Measurements from ENCODE around the gene MPG. TPM values are rescaled to one million over a fixed set of nuclear protein-coding genes. Genes with fewer than 3 reads are reported as not detected.

MPG gene
- total RNA-seq, 6 experiments from 2014 or later, result 92.3 to 104 (median 96.9) TPM

- Mint-ChIP-seq H3K27ac (no peak overlapping the region; the same call in 1 of the 2 replicates), H3K9me3 (no peaks in the 10 kb centered on the region), H3K4me1 (ENCODE audit: low read depth) (peaks cover 20% of the 10 kb centered on the region), H3K4me3 (no peak overlapping the region), H3K36me3 (ENCODE audit: low read depth) (peaks cover 13% of the 10 kb centered on the region; the same call in 1 of the 2 replicates), H3K27me3 (ENCODE audit: insufficient read depth) (no peaks in the 10 kb centered on the region; the same call in none of the 2 replicates)
- DNase-seq, result peak; percentile 73
- TF ChIP-seq CTCF (IDR thresholded peaks at IDR 0.05), result peak; percentile 94
Measured at GRCh38 chr16:106623-107324, 28.7 kb downstream of the MPG start.

DNA sequence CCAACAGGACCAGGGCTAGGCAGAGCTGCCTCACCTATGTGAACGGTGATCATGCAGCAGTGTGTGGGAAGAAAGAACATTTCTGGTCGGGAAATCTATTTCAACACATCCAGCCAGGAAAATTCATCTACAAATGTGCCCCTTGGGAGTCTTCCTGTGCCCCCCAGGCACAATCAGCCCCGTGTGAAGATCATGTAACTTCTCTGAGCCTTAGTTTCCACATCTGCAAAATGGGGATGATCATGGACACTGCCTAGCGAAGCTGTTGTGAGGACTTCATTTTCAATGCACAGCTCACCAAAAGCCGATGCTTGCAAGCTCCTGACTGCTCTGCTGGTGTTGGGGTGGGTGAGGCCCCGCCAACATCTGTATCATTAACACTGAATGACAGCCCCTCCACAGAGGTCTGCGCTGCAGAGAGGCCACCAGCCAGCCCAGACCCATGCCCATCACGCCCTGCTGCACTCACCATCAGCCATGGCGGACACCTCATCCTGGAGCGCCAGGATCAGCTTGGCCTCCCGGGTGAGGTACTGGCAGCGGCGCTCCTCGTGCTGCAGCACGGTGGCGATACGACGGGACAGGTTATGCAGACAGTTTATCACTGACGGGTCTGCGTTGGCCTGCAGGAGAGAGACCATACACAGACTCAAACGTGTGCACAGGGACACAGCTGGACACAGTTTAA is 34.3 kb downstream of the MPG start:
- no peak for DNase-seq
- Mint-ChIP-seq H3K27ac (peak overlapping the region; percentile 80; the same call in 1 of the 2 replicates), H3K27me3 (ENCODE audit: insufficient read depth) (no peaks in the 10 kb centered on the region; the same call in none of the 2 replicates), H3K4me1 (ENCODE audit: low read depth) (peaks cover 24% of the 10 kb centered on the region), H3K9me3 (no peaks in the 10 kb centered on the region), H3K4me3 (no peak overlapping the region), H3K36me3 (ENCODE audit: low read depth) (peaks cover 17% of the 10 kb centered on the region; the same call in 1 of the 2 replicates)
- TF ChIP-seq CTCF (IDR thresholded peaks at IDR 0.05), result no peak

- no peak for TF ChIP-seq CTCF (IDR thresholded peaks at IDR 0.05)
- peaks cover 17% of the 10 kb centered on the region; the same call in 1 of the 2 replicates for H3K36me3 Mint-ChIP-seq (ENCODE audit: low read depth)
Measured at GRCh38 chr16:114327-114726, 36.3 kb downstream of the MPG start.

DNA sequence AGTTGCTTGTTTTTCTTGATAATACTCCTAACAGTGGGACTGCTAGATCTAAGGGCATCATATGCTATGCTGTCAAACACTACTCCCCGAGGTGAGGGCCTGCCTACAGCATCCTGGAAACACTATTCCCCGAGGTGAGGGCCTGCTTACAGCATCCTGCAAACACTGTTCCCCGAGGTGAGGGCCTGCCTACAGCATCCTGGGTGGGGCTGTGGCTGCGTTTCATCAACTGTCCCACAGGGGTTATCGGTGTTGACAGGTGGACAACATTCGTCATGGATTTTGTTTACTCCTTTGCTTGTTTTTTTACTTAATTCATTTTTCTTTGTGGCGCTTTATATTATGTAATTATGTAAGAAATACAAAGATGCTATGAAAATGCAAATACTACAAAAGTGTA is 38.0 kb downstream of the MPG start:
- no peaks in the 10 kb centered on the region; the same call in 1 of the 2 replicates for H3K27me3 Mint-ChIP-seq (ENCODE audit: insufficient read depth)
- H3K27ac Mint-ChIP-seq, result no peak overlapping the region
- H3K36me3 Mint-ChIP-seq (ENCODE audit: low read depth), result peaks cover 14% of the 10 kb centered on the region; the same call in 1 of the 2 replicates
- TF ChIP-seq CTCF (IDR thresholded peaks at IDR 0.05), result no peak
- no peaks in the 10 kb centered on the region for H3K9me3 Mint-ChIP-seq
- H3K4me3 Mint-ChIP-seq, result no peak overlapping the region
- H3K4me1 Mint-ChIP-seq (ENCODE audit: low read depth), result peaks cover 24% of the 10 kb centered on the region
- DNase-seq, result no peak

More at GRCh38 chr16:114327-114726, 36.3 kb downstream of the MPG start:
- no peaks in the 10 kb centered on the region for H3K9me3 Mint-ChIP-seq
- H3K27me3 Mint-ChIP-seq (ENCODE audit: insufficient read depth), result no peaks in the 10 kb centered on the region; the same call in 1 of the 2 replicates
- peak overlapping the region; percentile 80 for H3K27ac Mint-ChIP-seq
- no peak for DNase-seq
- H3K4me3 Mint-ChIP-seq, result no peak overlapping the region
- H3K4me1 Mint-ChIP-seq (ENCODE audit: low read depth), result peaks cover 24% of the 10 kb centered on the region

DNA sequence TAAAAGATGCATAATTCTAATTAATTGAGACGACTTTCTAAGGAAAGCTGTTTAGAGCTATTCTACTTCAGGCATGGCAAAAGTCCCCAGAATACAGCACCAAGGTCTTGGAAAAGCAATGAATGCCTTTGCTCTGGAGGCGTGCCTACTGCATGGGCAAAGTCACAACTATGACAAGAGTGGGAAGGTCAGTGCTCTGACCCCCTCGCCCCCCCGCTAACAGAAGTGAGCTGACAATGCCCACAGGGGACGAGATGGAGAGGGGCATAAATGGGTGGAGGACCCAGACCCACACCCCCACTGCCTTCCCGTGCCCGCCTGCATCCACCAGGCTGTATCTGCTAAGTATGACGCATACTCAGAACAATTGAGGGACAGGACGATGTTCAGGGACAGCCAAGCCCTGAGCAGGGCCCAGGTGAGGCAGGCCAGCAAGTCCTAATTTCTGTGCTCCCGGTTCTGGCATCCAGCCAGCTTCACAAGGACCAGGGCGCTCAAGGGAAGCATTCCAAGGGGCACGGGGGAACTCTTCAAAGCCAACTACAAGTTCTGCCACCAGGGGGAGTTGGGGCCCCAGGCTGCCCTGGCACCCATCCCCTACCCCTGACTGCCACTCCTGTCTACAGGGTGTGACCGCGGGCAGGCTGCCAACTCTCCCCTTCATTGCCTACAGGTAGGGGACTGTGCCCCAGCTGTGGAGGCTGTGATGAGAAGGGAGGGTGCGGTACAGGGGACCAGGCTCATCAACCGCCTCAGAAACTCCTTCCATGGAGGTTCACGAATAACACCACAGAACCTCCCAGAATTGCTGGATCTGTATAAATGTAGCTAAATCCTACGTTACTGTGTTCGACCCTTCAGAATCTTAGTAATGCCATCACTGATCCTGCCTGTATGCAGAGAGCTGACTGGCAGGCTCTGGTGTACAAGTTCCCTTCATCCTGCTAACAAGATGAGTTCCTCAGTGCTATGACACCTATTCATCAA is 39.6 kb downstream of the MPG start:
- Mint-ChIP-seq H3K36me3 (ENCODE audit: low read depth) (peaks cover 9% of the 10 kb centered on the region; the same call in 1 of the 2 replicates), H3K27me3 (ENCODE audit: insufficient read depth) (no peaks in the 10 kb centered on the region; the same call in 1 of the 2 replicates), H3K9me3 (no peaks in the 10 kb centered on the region), H3K27ac (no peak overlapping the region), H3K4me3 (no peak overlapping the region), H3K4me1 (ENCODE audit: low read depth) (peaks cover 24% of the 10 kb centered on the region)
- DNase-seq, result peak; percentile 14
- peak; percentile 92 for TF ChIP-seq CTCF (IDR thresholded peaks at IDR 0.05)

Data from HFFc6 (cell line).